HUES6 (cell line): ENCODE data around the gene IQCM.
"Not testable (repeated sequence)": the region's sequence is repeated elsewhere in the genome, so short reads cannot be mapped to it uniquely, and the experiment has no call there.

Source experiments
- H3K27ac ChIP-seq: 2 replicates; pipeline ENCODE4 v1.7.0; 2013; ENCODE audit warnings: low read depth, mild to moderate bottlenecking, low read length, inconsistent platforms
- H3K27me3 ChIP-seq: 2 replicates; pipeline ENCODE4 v1.6.1; 2013; ENCODE audit warnings: low read length; ENCODE audit not compliant: control insufficient read depth, insufficient read depth
- H3K36me3 ChIP-seq: 2 replicates; pipeline ENCODE4 v1.6.1; 2013; ENCODE audit warnings: low read length; ENCODE audit not compliant: control insufficient read depth, insufficient read depth
- H3K4me1 ChIP-seq: 2 replicates; pipeline ENCODE4 v1.6.1; 2013; ENCODE audit warnings: low read length; ENCODE audit not compliant: control insufficient read depth, insufficient read depth
- H3K4me3 ChIP-seq: 2 replicates; pipeline ENCODE4 v1.5.1; 2013; ENCODE audit warnings: low read depth, low read length
- H3K9ac ChIP-seq: one replicate; pipeline ENCODE4 v1.6.1; 2013; ENCODE audit warnings: mild to moderate bottlenecking, low read length
- H3K9me3 ChIP-seq: 2 replicates; pipeline ENCODE4 v1.6.1; 2013; ENCODE audit warnings: low read depth, low read length; ENCODE audit not compliant: control insufficient read depth, insufficient read depth

Gene IQCM

DNA sequence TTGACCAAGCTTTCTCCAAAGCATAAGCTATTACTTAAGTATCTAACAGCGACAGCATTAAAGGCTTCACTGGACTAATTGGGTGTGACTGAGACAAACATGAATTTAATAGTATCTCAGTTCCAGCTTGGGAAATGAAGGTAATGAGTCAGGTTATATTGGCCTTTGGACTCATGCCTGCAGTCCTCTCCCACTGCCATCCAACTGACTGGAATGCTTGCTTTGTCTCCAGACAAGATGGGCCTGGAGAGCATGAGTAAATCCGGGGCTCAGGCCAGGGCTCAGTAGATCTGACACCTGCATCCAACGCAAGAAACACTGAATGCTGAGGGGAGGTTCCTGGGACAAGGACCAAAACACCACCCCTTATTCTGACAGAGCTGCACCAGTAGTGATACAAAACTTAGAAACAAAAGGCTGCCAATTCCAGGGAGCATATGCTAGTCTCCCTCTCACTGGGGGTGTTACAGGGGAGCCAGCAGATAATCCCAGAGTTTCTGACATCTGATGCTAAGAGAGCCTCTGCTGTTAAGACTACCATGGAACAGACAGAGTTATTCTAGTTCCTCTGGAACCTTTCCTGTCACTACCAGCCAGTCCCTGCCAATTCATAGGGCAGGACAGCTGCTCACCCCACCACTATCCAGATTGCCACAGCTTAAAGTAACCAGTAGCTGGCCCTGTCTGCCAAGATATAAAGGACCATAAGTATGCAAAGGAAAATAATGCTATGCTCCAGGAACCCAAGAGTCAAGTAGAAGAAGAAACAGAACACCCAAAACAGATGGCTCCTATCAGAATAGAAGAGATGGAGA is 293.8 kb downstream of the IQCM start:
- H3K36me3 ChIP-seq: no peaks in the 10 kb centered on the region
- no peak overlapping the region for H3K4me3 ChIP-seq
- no peaks in the 10 kb centered on the region for H3K9me3 ChIP-seq
- no peak overlapping the region for H3K9ac ChIP-seq
- H3K4me1 ChIP-seq: no peaks in the 10 kb centered on the region
- no peaks in the 10 kb centered on the region for H3K27me3 ChIP-seq
- H3K27ac ChIP-seq: no peak overlapping the region

DNA sequence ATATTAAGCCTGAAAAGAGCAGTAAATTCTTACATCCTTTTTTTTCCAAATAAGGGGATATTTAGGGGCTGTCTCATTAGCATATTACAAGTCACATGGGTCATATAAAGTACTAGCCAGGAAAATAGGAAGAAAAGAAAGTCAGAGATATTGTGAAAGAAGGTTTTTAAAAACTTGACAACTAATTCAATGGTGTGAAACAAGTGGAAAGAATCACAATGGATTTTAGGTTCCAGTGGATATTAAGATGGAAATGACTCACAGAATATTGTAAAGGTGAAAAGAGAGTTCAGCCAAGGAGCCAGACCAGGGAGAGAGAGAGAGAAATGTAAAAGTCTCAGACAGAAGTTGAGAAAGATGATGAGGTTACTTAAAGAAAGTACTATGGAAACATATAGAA is 297.2 kb downstream of the IQCM start:
- H3K4me1 ChIP-seq: no peaks in the 10 kb centered on the region
- H3K9ac ChIP-seq: no peak overlapping the region

DNA sequence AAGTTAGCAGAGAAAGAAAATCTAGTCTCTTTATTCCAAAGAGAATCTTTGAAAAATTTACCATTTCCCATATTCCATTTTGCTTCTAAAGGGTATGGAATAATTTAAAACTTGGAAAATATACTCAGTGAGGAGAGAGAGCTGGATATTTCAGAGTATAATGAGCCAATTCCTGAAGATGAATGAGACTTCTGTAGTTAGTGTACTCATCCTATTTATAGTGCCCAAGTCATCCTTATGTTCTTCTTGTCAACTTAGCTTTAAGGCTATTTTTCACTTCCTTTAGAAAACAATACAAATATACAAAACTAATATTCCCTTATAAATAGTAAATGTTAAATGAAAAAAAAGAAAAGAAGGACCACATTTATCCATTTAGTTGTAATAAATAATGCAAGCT is 302.6 kb downstream of the IQCM start:
- H3K9ac ChIP-seq: no peak overlapping the region
- H3K36me3 ChIP-seq: no peaks in the 10 kb centered on the region
- H3K27me3 ChIP-seq: no peaks in the 10 kb centered on the region
- no peaks in the 10 kb centered on the region for H3K4me1 ChIP-seq
- H3K9me3 ChIP-seq: peaks cover 11% of the 10 kb centered on the region
- H3K4me3 ChIP-seq: no peak overlapping the region
- H3K27ac ChIP-seq: no peak overlapping the region

More for the DNA sequence above, 297.2 kb downstream of the IQCM start:
- Histone ChIP-seq H3K36me3 (no peaks in the 10 kb centered on the region), H3K27me3 (no peaks in the 10 kb centered on the region), H3K4me3 (no peak overlapping the region), H3K9me3 (no peaks in the 10 kb centered on the region), H3K27ac (no peak overlapping the region)

GRCh38 chr4:149512501-149512900 is 303.1 kb downstream of the IQCM start:
- H3K9ac ChIP-seq: no peak overlapping the region
- H3K27ac ChIP-seq: no peak overlapping the region
- no peaks in the 10 kb centered on the region for H3K27me3 ChIP-seq
- no peaks in the 10 kb centered on the region for H3K4me1 ChIP-seq
- peaks cover 16% of the 10 kb centered on the region for H3K9me3 ChIP-seq
- no peaks in the 10 kb centered on the region for H3K36me3 ChIP-seq
- H3K4me3 ChIP-seq: no peak overlapping the region

GRCh38 chr4:149511558-149512298 is 303.9 kb downstream of the IQCM start:
- Histone ChIP-seq H3K4me1 (no peaks in the 10 kb centered on the region), H3K27ac (no peak overlapping the region), H3K36me3 (no peaks in the 10 kb centered on the region), H3K9ac (no peak overlapping the region), H3K4me3 (no peak overlapping the region), H3K9me3 (peaks cover 19% of the 10 kb centered on the region), H3K27me3 (no peaks in the 10 kb centered on the region)

GRCh38 chr4:149507309-149507708 is 308.3 kb downstream of the IQCM start:
- not testable (repeated sequence) for H3K36me3 ChIP-seq

GRCh38 chr4:149500806-149501205 is 314.8 kb downstream of the IQCM start:
- H3K27me3 ChIP-seq: no peaks in the 10 kb centered on the region
- H3K9me3 ChIP-seq: no peaks in the 10 kb centered on the region
- no peaks in the 10 kb centered on the region for H3K36me3 ChIP-seq
- no peak overlapping the region for H3K4me3 ChIP-seq
- no peaks in the 10 kb centered on the region for H3K4me1 ChIP-seq
- H3K9ac ChIP-seq: no peak overlapping the region
- no peak overlapping the region for H3K27ac ChIP-seq

More at GRCh38 chr4:149507309-149507708, 308.3 kb downstream of the IQCM start:
- H3K27me3 ChIP-seq, H3K27ac ChIP-seq, H3K4me3 ChIP-seq, H3K9ac ChIP-seq, H3K4me1 ChIP-seq: not testable (repeated sequence)
- H3K9me3 ChIP-seq: peaks cover 19% of the 10 kb centered on the region

DNA sequence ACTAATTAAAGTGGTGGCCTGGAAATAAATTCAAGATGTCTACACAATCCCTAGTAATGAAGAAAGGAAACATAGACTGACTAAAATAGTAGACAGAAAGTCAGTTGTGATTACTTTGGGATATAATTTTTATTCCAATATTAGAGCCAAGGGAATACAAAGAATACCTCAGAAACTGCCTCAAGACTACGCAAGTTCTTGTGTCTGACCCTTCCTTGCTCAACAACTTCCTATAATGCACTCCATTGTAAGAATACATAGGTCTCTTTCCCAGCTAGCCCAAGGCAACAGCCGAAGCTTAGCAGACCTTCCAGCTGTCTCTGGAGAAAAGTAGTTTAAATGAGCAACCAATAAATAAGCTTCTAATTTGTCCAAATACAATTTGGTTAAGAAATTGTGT is 315.9 kb downstream of the IQCM start:
- H3K27ac ChIP-seq: no peak overlapping the region
- no peaks in the 10 kb centered on the region for H3K4me1 ChIP-seq
- no peak overlapping the region for H3K4me3 ChIP-seq
- H3K9ac ChIP-seq: no peak overlapping the region
- H3K9me3 ChIP-seq: no peaks in the 10 kb centered on the region
- no peaks in the 10 kb centered on the region for H3K27me3 ChIP-seq
- no peaks in the 10 kb centered on the region for H3K36me3 ChIP-seq

GRCh38 chr4:149498246-149498645 is 317.4 kb downstream of the IQCM start:
- no peaks in the 10 kb centered on the region for H3K4me1 ChIP-seq
- no peak overlapping the region for H3K9ac ChIP-seq
- no peak overlapping the region for H3K4me3 ChIP-seq
- no peaks in the 10 kb centered on the region for H3K9me3 ChIP-seq
- no peak overlapping the region for H3K27ac ChIP-seq
- H3K36me3 ChIP-seq: no peaks in the 10 kb centered on the region
- no peaks in the 10 kb centered on the region for H3K27me3 ChIP-seq

- Histone ChIP-seq H3K36me3 (no peaks in the 10 kb centered on the region), H3K27me3 (no peaks in the 10 kb centered on the region), H3K9me3 (no peaks in the 10 kb centered on the region), H3K9ac (no peak overlapping the region), H3K4me3 (no peak overlapping the region), H3K4me1 (no peaks in the 10 kb centered on the region), H3K27ac (no peak overlapping the region)
These were observed 322.2 kb downstream of the IQCM start for GRCh38 chr4:149493492-149493891.

GRCh38 chr4:149489321-149489720 is 326.3 kb downstream of the IQCM start:
- no peaks in the 10 kb centered on the region for H3K27me3 ChIP-seq
- no peaks in the 10 kb centered on the region for H3K4me1 ChIP-seq
- no peak overlapping the region for H3K4me3 ChIP-seq
- H3K36me3 ChIP-seq: no peaks in the 10 kb centered on the region
- no peak overlapping the region for H3K27ac ChIP-seq
- no peak overlapping the region for H3K9ac ChIP-seq
- H3K9me3 ChIP-seq: no peaks in the 10 kb centered on the region
